Gastrocnemius medialis (tissue), 4 donors: ENCODE results near the gene HOXA9. TPM values are rescaled to one million over a fixed set of nuclear protein-coding genes. Genes with fewer than 3 reads are reported as not detected.

Experiments used
- ATAC-seq, 2 donors: fragments of 150-250 bp; one replicate each; pipeline ENCODE4 v1.9.1; 2016
- DNase-seq, 2 donors: peaks; one replicate each; pipeline ENCODE4 v3.0.0-alpha.2; 2019
- H3K27ac ChIP-seq, 4 donors: fragments of 200-600 bp; sonication (generic); 1 replicate in 1 of 4; 2 replicates in 3 of 4; pipeline ENCODE4 v1.5.1; 2016 to 2018; ENCODE audit warnings: mild to moderate bottlenecking in 2 of 4, moderate library complexity in 1 of 4
- H3K27me3 ChIP-seq, 3 donors: fragments of 200-600 bp; sonication (generic) in 2 of 3; 1 replicate in 1 of 3; 2 replicates in 2 of 3; pipeline versions ENCODE4 v1.5.1 to v1.6.0; 2016 to 2019; ENCODE audit warnings: mild to moderate bottlenecking in 1 of 3, moderate library complexity in 1 of 3
- H3K36me3 ChIP-seq, 2 donors: fragments of 200-600 bp; sonication (generic) in 1 of 2; one replicate each; pipeline ENCODE4 v1.5.1; 2017 to 2018
- H3K4me1 ChIP-seq, 2 donors: fragments of 200-600 bp; sonication (generic) in 1 of 2; one replicate each; pipeline ENCODE4 v1.5.1; 2016 to 2017; ENCODE audit warnings: mild to moderate bottlenecking in 2 of 2
- H3K4me3 ChIP-seq, 4 donors: fragments of 200-600 bp; sonication (generic) in 3 of 4; 1 replicate in 1 of 4; 2 replicates in 3 of 4; pipeline ENCODE4 v1.5.1; 2016 to 2019; ENCODE audit warnings: mild to moderate bottlenecking in 2 of 4
- H3K9me3 ChIP-seq, 3 donors: fragments of 200-600 bp; sonication (generic) in 2 of 3; 1 replicate in 1 of 3; 2 replicates in 2 of 3; pipeline ENCODE4 v1.5.1; 2016 to 2019
- CTCF ChIP-seq, 5 experiments: fragments of 450-650 bp in 3 of 5; fragments of 200-600 bp in 2 of 5; sonication (generic) in 2 of 5; IDR thresholded peaks in 4 of 5; conservative IDR thresholded peaks in 1 of 5; 1 replicate in 4 of 5; 2 replicates in 1 of 5; pipeline ENCODE4 v1.5.1; 2016 to 2019; ENCODE audit warnings: antibody characterized with exemption in 5 of 5, mild to moderate bottlenecking in 3 of 5, moderate library complexity in 3 of 5
- POLR2A ChIP-seq, 2 donors: fragments of 450-650 bp; IDR thresholded peaks; one replicate each; pipeline ENCODE4 v1.6.1; 2017; ENCODE audit warnings: antibody characterized with exemption in 2 of 2, mild to moderate bottlenecking in 2 of 2, moderate library complexity in 2 of 2
- in situ Hi-C, 4 donors: fragments of 200-750 bp; cut with MboI; loops; one replicate each; pipeline versions ENCODE4 v1.15.0 to v1.8.0; 2017; ENCODE audit warnings: low sequenced_read_pairs in 4 of 4
- intact Hi-C: fragments of 100-400 bp; cut with DNase I; formaldehyde crosslinking; loops from one replicate; pipeline ENCODE4 v1.15.1; 2023; ENCODE audit warnings: low total_unique reads
- total RNA-seq, 4 donors: library from RNA; depleted of rRNA; stranded (reverse); fragments of >200 nt; gene quantifications; one replicate each; pipeline versions ENCODE4 v1.1.0 to v1.2.3, GENCODE V29; 2016

Gene HOXA9
- total RNA-seq, 4 donors from 2014 or later, result 18.9 to 30.3 (median 19.5) TPM

- peak overlapping the region; percentile 62 to 88 (median 77) for H3K4me3 ChIP-seq
These were observed 5.3 kb upstream of the HOXA9 start for GRCh38 chr7:27170426-27171324.

GRCh38 chr7:27169658-27170425 is 4.5 kb upstream of the HOXA9 start:
- in situ Hi-C loops, result loop anchor here in 3 of 4 donors (5.0 to 25.0 kb wide), 4 partner anchors 958 to 1315 kb away; partner anchors contain the start of genes CBX3 (in 1 of the 3) and HNRNPA2B1 (in 1 of the 3)
- peak overlapping the region; percentile 62 to 88 (median 77) for H3K4me3 ChIP-seq
- peaks cover 3 to 46% of the 10 kb centered on the region in 2 donors for H3K4me1 ChIP-seq
- DNase-seq (peak in 1 of 2 donors; percentile 25), ATAC-seq (no peak)
- no peaks in the 10 kb centered on the region for H3K36me3 ChIP-seq
- TF ChIP-seq POLR2A (IDR thresholded peaks at IDR 0.05) (no peak), CTCF (IDR thresholded peaks at IDR 0.05 in 4 of 5, conservative IDR thresholded peaks at IDR 0.05 in 1 of 5) (no peak)
- intact Hi-C loops, result loop anchor here (1.0 to 10.0 kb wide), 4 partner anchors 38 to 1495 kb away; partner anchors contain the start of gene HOXA4
- H3K9me3 ChIP-seq, result no peaks in the 10 kb centered on the region
- peak overlapping the region; percentile 90 to 99 (median 95) for H3K27ac ChIP-seq
- H3K27me3 ChIP-seq, result no peaks in the 10 kb centered on the region

More at GRCh38 chr7:27170426-27171324, 5.3 kb upstream of the HOXA9 start:
- H3K27ac ChIP-seq, result peak overlapping the region; percentile 90 to 99 (median 95)
- ATAC-seq (no peak), DNase-seq (no peak)
- H3K36me3 ChIP-seq, result no peaks in the 10 kb centered on the region
- TF ChIP-seq CTCF (IDR thresholded peaks at IDR 0.05 in 4 of 5, conservative IDR thresholded peaks at IDR 0.05 in 1 of 5) (no peak), POLR2A (IDR thresholded peaks at IDR 0.05) (no peak)
- no peaks in the 10 kb centered on the region for H3K27me3 ChIP-seq
- in situ Hi-C loops (loop anchor here in 2 of 4 donors (10.0 to 25.0 kb wide), 2 partner anchors 958 to 1316 kb away; partner anchors contain the start of genes CBX3 (in 1 of the 2) and HNRNPA2B1 (in 1 of the 2)), intact Hi-C loops (loop anchor here (10.0 kb wide), 1 partner anchor 1496 kb away; no protein-coding TSS in a partner anchor)
- H3K4me1 ChIP-seq, result peaks cover 4 to 52% of the 10 kb centered on the region in 2 donors
- no peaks in the 10 kb centered on the region for H3K9me3 ChIP-seq

GRCh38 chr7:27168265-27168947 is 3.1 kb upstream of the HOXA9 start:
- Histone ChIP-seq H3K4me3 (peak overlapping the region; percentile 62 to 88 (median 77)), H3K4me1 (peaks cover 7 to 47% of the 10 kb centered on the region in 2 donors), H3K27ac (peak overlapping the region; percentile 90 to 99 (median 95)), H3K9me3 (no peaks in the 10 kb centered on the region), H3K27me3 (no peaks in the 10 kb centered on the region), H3K36me3 (no peaks in the 10 kb centered on the region)
- DNase-seq, result peak in 1 of 2 donors; percentile 80
- in situ Hi-C loops, result loop anchor here in 2 of 4 donors (5.0 to 25.0 kb wide), 3 partner anchors 956 to 1311 kb away; partner anchors contain the start of genes CBX3 (in 1 of the 2) and HNRNPA2B1 (in 1 of the 2)
- intact Hi-C loops, result loop anchor here (5.0 to 10.0 kb wide), 2 partner anchors 36 to 1404 kb away; partner anchors contain the start of gene HOXA4
- ATAC-seq, result peak; percentile 22 to 32
- TF ChIP-seq POLR2A (IDR thresholded peaks at IDR 0.05) (no peak), CTCF (IDR thresholded peaks at IDR 0.05 in 4 of 5, conservative IDR thresholded peaks at IDR 0.05 in 1 of 5) (peak in 1 of 5 experiments; percentile 28)

GRCh38 chr7:27167916-27168264 is 2.6 kb upstream of the HOXA9 start:
- H3K27me3 ChIP-seq, result no peaks in the 10 kb centered on the region
- no peaks in the 10 kb centered on the region for H3K36me3 ChIP-seq
- peak overlapping the region; percentile 62 to 88 (median 77) for H3K4me3 ChIP-seq
- intact Hi-C loops (loop anchor here (5.0 to 10.0 kb wide), 2 partner anchors 36 to 1403 kb away; partner anchors contain the start of gene HOXA4), in situ Hi-C loops (loop anchor here in 2 of 4 donors (5.0 to 25.0 kb wide), 3 partner anchors 956 to 1311 kb away; partner anchors contain the start of genes CBX3 (in 1 of the 2) and HNRNPA2B1 (in 1 of the 2))
- ATAC-seq (no peak), DNase-seq (peak in 1 of 2 donors; percentile 17)
- TF ChIP-seq POLR2A (IDR thresholded peaks at IDR 0.05) (no peak), CTCF (IDR thresholded peaks at IDR 0.05 in 4 of 5, conservative IDR thresholded peaks at IDR 0.05 in 1 of 5) (no peak)
- H3K9me3 ChIP-seq, result no peaks in the 10 kb centered on the region
- peaks cover 9 to 51% of the 10 kb centered on the region in 2 donors for H3K4me1 ChIP-seq
- peak overlapping the region; percentile 90 to 99 (median 95) for H3K27ac ChIP-seq
